Stimulated activated CD4-positive, alpha-beta T cell treated with anti-CD3 and anti-CD28 coated beads, Interleukin-2, amount 100 ng/mL, for 4 hours (primary cell): ENCODE data around the gene GABBR1.

Experiments
- DNase-seq: peaks from one replicate; pipeline ENCODE4 v3.0.0-alpha.2; 2020; ENCODE audit warnings: low read depth

Gene GABBR1

DNA sequence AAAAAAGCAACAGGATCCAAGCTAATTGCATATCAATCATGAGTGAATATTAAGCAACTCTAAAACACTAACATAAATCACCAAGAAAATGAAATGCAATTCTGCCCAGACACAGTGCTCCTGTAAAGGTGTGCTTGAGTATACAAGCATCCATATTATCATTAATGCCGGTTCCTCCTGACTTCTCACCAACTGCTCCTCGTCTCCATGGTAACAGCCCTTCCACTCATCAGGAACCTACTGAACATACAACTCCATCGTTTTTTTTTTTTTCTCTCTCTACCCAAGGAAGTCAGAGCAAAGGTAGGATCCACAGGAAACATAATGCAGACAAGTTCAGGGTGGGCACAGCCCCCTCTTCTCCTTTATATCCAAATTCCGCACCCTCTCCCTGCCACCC, 12.4 kb downstream of the GABBR1 start:
- DNase-seq = no peak

DNA sequence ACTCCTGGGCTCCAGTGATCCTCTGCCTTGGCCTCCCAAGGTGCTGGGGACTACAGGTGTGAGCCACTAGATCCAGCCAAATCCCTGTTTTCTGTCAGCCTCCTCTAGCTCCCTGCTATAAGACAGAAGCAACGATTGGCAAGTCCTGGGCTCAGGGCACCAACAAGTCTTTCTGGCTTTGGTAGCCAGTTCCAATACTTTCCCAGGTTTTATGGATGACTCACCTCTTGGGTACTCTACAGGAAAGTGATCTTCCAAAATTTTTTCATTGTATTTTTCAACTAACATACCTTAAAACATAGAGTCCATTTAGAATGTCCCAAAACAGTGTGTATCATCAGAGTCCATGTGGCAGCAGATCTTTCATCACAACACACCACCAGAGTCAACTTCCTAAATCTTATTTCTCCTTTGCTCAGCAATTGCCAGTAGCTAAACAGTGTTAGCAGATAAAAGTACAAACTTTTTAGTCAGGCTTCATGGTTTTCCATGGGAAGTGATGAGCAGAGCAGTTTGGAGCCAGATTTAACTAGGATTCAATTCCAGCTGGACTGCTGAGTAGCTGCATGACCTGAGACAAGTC, 13.3 kb downstream of the GABBR1 start:
- no peak for DNase-seq

DNA sequence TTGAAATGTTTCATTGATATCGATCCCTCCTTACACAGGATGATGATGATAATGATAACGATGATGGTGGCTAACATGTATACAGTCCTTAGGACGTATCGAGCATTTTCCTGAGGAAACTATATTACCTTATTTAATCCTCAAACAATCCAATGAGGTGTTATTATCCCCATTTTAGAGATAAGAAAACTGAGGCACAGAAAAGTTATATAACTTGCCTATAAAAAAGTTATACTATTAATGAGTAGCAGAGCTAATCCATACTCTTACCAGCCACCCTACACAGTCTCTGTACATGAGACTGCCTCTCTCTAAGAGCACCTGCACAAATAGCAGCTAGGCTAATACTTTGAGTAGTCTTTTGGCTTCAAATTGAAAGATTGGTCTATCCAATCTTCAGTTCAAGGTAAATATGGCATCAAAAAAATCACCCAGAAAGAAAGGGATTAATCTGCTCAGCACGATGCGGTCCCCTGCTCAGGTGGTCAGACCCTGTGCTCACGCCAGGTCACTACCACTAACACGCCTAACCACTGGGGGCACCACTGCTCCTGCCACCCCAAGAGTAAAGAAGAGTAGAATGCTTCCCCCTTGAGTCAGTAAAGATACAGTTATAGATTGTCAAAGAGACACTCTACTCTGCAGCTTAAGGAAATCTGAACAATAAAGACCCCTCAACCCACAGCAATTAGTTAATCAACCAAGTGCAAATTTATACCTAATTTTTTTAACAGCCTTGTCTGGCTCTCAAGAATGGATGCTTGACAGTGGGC, 15.0 kb downstream of the GABBR1 start:
- DNase-seq = no peak

DNA sequence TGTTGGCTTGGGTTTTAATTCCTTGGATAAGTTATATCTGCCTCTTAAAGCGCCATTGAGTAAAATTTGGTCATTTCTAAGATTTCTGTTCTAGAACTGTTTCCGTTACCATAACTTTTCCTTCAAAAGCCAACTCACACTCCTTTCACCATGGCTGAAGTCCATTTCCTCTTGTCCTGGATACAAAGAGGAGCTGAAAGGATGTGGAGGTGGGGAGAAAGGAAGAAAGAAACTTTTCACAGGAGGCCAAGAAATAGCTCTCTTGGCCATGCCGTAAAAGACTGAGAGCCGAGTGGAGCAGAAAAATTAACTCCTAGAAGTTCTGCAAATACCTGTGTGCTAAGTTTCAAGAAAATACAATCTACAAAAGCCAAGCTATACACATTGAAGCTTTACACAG, 21.6 kb downstream of the GABBR1 start:
- no peak for DNase-seq

GRCh38 chr6:29610540-29610939, 22.4 kb downstream of the GABBR1 start:
- DNase-seq = no peak

- no peak for DNase-seq
These were observed 24.9 kb downstream of the GABBR1 start for GRCh38 chr6:29608131-29608530.

DNA sequence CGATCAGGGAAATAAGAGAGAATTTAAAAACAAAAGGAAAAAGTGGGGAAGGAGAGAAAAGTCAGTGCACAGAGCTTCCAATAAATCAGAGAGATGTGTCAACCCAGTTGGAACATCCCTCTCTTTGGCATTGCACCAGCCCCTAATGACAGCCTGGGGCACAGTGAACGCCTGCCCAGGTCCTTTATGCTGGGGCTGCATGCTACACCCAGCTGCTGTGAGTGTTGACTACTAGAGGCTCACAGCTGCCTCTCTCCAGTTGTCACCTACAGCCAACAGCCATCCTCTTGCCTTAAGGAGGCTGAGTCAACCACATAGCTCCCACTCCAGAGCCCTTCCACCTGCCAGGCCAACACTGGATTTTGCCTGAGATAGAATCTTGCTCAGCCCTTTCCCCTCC, 29.1 kb downstream of the GABBR1 start:
- no peak for DNase-seq

DNA sequence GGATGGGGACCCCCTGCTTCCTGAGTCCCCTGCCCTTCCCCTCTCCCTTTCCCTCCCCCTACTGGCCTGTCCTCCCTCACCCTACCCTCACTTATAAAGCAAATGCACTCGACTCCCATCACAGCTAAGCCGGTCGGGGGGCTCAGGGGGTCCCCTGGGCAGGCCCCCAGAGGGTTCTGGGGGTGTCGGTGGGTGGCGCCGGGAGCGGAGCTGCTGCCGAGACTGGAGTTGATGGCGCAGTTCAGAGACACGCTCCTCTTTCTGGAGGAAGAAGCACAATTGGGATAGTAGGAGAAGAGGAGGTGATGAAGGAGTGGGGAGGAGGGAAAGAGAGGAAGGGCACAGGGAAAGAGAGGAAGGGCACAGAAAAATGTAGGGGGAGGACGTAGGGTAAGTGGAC, 29.5 kb downstream of the GABBR1 start:
- DNase-seq = no peak

GRCh38 chr6:29602564-29603361, 30.2 kb downstream of the GABBR1 start:
- DNase-seq = no peak

GRCh38 chr6:29598172-29598747, 34.7 kb downstream of the GABBR1 start:
- DNase-seq = no peak

DNA sequence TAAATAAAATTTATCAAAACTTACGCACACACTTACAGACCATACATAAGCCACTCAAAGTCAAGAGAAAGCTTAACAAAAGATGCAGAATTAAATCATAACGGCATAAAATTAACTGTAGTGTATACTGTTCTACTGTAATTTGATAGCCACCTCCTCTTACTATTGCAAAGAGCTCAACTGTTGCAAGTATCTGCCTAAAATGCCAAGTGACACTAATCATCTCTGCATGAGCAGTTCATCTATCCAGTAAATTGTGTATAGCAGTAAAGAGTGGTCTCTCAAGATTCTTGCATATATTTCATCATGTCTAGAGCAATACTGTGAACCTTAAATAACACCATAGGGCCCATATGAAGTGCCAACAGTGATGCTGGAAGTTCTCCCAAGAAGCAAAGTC, 35.8 kb downstream of the GABBR1 start:
- no peak for DNase-seq

- DNase-seq = no peak
These were observed 36.5 kb downstream of the GABBR1 start for GRCh38 chr6:29596381-29596900.

DNA sequence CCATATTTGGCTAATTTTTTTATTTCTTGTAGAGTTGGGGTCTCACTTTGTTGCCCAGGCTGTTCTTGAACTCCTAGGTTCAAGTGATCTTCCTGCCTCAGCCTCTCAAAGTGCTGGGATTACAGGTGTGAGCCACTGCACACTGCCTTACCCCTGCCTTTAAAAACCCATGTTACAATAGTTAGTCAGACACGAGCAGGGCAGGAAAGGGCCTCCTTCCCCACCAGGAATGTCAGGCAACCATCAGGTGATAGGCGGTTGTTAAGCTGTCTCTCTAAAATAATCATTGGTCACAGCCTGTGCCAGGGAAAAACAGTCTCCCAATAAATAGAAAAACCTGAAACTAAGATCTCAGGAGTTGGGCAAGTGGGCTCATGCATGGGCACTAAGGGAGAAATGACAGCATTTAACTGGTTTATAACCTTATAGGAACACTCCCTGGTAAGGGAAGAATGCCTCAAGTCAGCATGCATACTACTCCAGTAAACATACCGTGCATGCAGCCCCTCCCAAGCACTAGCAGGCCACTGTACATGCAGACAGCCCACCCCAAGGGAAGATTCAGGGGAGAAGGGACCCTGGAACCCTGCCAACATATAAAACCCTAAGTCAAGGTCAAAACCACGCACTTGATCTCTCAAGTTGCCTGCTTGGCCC, 39.7 kb downstream of the GABBR1 start:
- DNase-seq = no peak

GRCh38 chr6:29591677-29592076, 41.3 kb downstream of the GABBR1 start:
- no peak for DNase-seq

DNA sequence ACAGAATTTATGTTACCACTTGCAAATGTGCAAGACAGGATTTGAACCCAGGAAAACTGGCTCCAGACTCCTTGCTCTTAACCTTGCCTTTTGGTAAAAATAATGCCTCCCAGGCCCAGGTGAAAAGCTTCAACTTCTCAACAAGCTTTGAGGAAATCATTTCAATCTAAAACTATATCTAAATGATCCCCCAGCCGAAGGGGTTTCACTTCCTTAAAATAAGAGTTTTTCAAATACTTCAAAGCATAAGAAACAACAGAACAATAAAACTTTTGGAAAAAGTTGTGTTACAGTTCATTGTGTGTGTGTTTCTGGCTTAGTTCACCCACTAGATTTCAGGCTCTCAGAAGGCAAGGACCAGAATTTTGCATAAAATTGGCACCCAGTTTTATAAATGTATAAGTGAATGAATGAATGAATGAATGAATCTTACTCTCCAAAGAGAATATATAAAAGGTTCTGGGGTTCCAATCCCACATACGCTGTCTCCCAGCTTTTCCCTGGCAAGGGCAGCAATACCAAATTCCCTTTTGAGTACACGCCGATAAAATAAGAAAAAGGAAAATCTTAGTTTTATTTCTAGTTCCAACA, 42.7 kb downstream of the GABBR1 start:
- DNase-seq = no peak

- DNase-seq = peak; percentile 11
These were observed 43.4 kb downstream of the GABBR1 start for GRCh38 chr6:29589423-29590048.

DNA sequence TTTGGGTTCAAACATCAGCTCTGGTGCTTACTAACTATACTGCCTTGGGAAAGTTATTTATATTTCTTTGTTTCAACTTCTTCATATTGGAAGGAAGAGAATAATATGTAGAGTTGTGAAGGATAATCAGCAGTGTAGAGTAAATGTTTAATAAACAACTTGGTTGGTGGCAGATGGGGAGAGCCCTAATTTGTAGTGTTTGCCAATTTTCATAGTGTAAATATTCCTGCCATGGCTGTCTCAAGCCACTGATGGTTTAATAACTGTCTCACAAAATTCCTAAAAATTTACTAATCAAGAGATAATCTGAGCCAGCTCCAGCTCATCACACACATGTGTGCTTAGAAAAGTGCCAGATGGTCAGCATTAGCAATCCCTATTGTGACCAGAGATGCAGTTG, 48.2 kb downstream of the GABBR1 start, which contains the start of gene OR2H2:
Gene OR2H2, plus strand, starts transcription at position 301 of the 400 bp plus-strand sequence. CDS start 2,824 bp downstream, outside the sequence.
- no peak for DNase-seq

DNA sequence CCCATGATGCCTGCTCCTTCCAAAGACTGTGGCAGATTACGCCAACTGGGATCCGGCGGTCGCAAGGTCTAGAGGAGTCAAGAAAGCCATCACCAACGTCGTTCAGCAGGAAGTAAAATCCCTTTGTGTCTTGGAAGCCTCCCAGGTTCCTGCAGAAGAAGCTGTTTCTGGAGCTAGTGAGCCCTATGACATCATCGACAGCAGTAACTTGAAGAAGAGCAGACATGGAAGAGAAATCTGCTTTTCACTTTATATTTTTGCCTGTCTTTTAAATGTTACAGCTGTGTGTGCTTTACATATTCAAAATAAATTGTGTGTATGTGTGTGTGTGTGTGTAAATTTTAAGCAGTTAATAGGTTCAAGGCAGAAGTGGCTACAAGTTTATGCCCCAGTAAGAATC, 55.4 kb downstream of the GABBR1 start:
- DNase-seq = no peak

GRCh38 chr6:29576056-29576455, 56.9 kb downstream of the GABBR1 start:
- DNase-seq = no peak

DNA sequence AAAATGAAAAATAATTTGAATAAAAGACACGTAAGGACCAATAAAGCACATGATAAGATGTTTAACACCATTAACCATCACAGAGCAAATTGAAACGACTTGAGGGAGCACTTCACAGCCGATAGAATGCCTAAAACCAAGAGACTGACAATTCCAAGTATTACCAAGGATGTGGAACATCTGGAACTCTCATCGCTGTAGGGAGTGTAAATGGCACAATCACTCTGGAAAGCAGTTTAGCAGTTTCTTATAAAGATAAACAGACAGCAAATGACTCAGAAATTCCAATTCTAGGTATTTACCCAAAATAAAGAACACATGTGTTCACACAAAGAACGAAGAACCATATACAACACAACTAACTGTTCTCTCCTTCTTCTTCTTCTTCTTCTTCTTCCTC, 65.0 kb downstream of the GABBR1 start:
- no peak for DNase-seq

GRCh38 chr6:29567541-29567940, 65.4 kb downstream of the GABBR1 start:
- DNase-seq = no peak
